ENCODE measurements around the gene GRIK2.
A peak's percentile ranks its signal among the peaks of the same experiment; 100 is the strongest.

Gene GRIK2

GRCh38 chr6:101779051-101779844 is 385.7 kb downstream of the GRIK2 start:
- no peak overlapping the region for H3K4me3 ChIP-seq (ENCODE audit: low read depth, low read length)
- no peak for TF ChIP-seq CTCF (IDR thresholded peaks at IDR 0.05; ENCODE audit: insufficient read depth, low read depth, low read length, missing control alignments)
- DNase-seq (ENCODE audit: low read depth), result no peak

- no peak for TF ChIP-seq CTCF (IDR thresholded peaks at IDR 0.05; ENCODE audit: insufficient read depth, low read depth, low read length, missing control alignments)
- no peak overlapping the region for H3K4me3 ChIP-seq (ENCODE audit: low read depth, low read length)
- peak; percentile 27 for DNase-seq (ENCODE audit: low read depth)
Observed at GRCh38 chr6:101783287-101783686, 389.8 kb downstream of the GRIK2 start.

GRCh38 chr6:101784094-101784493 is 390.6 kb downstream of the GRIK2 start:
- no peak overlapping the region for H3K4me3 ChIP-seq (ENCODE audit: low read depth, low read length)
- no peak for DNase-seq (ENCODE audit: low read depth)
- no peak for TF ChIP-seq CTCF (IDR thresholded peaks at IDR 0.05; ENCODE audit: insufficient read depth, low read depth, low read length, missing control alignments)

GRCh38 chr6:101799531-101799930 is 406.0 kb downstream of the GRIK2 start:
- no peak overlapping the region for H3K4me3 ChIP-seq (ENCODE audit: low read depth, low read length)
- TF ChIP-seq CTCF (IDR thresholded peaks at IDR 0.05; ENCODE audit: insufficient read depth, low read depth, low read length, missing control alignments), result no peak
- DNase-seq (ENCODE audit: low read depth), result no peak

- no peak for DNase-seq (ENCODE audit: low read depth)
- H3K4me3 ChIP-seq (ENCODE audit: low read depth, low read length), result no peak overlapping the region
- no peak for TF ChIP-seq CTCF (IDR thresholded peaks at IDR 0.05; ENCODE audit: insufficient read depth, low read depth, low read length, missing control alignments)
Observed at GRCh38 chr6:101800598-101800997, 407.1 kb downstream of the GRIK2 start.

- no peak for DNase-seq (ENCODE audit: low read depth)
Observed at GRCh38 chr6:101803136-101803535, 409.6 kb downstream of the GRIK2 start.

More at GRCh38 chr6:101803136-101803535, 409.6 kb downstream of the GRIK2 start:
- no peak for TF ChIP-seq CTCF (IDR thresholded peaks at IDR 0.05; ENCODE audit: insufficient read depth, low read depth, low read length, missing control alignments)
- H3K4me3 ChIP-seq (ENCODE audit: low read depth, low read length), result no peak overlapping the region
